DMS153 treated with DMSO at 0.1 percent for 48 hours (cell line): Measurements from ENCODE around the gene ABLIM1.

Experiments
- DNase-seq: peaks from one replicate; lab custom pipeline; 2025; ENCODE audit not compliant: unreplicated experiment; lab: John Stamatoyannopoulos, UW

Gene ABLIM1

DNA sequence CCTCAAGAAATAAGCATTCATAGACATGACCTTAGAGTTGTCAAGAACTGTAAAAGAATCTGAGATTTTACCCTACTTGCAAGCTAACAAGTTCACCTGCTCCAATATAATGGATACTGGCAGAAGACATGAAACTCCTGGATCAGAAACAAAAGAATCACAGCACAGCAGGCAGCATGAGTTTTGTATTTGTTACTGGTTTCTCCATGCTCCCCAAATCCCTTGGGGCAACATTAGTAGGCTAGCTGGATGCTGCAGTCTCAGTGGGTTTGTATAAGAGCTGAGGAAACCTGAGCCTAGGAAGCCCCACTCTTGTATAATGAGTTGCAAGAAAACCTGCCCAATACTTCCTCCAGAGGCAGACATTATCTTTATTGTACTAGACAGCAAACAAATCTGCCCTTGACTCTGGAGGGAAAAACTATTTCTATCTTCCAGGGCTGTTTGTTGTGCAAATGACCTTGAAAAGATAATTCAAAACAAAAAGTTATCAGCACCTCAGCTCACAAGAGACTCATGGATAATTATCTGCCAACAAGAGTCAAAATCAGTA, 64.8 kb downstream of the ABLIM1 start:
- no peak for DNase-seq

DNA sequence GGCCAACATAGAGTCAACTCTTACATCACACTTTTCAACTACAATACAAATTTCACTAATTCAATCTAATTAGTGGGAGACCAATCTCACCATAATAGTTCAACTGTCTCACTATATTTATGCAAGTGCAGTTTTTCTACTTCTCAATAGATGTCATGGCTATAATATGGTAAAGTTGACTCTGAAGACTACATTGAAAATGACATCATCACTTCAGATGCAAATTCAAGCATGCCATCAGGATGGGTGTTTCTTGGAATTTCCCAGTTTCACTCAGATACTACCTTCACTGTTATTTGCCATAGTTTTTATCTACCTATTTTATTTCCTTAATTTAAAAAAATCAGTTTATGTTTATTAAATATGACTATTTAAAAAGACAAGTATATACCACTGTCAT, 67.1 kb downstream of the ABLIM1 start:
- DNase-seq: no peak

DNA sequence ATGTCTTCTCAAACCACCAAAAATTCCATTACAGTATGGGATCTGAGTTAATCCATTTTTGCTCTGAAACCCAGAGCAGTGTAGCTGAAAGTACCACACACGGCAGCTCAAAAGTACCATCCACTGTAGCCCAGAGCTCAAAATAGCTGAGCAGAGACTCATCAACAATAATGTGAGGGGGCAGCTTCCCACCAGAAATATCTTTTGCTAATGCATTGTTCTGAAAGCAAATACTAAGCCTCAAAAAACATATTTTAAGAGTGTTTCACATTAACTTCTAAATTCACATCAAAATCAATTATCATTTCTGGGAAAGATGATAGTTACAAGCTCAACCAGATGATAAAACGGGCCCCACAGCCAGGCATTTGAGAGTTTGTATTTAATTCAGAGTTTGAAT, 73.7 kb downstream of the ABLIM1 start:
- no peak for DNase-seq

- DNase-seq: no peak
Measured at GRCh38 chr10:114581071-114581470, 77.0 kb downstream of the ABLIM1 start.

DNA sequence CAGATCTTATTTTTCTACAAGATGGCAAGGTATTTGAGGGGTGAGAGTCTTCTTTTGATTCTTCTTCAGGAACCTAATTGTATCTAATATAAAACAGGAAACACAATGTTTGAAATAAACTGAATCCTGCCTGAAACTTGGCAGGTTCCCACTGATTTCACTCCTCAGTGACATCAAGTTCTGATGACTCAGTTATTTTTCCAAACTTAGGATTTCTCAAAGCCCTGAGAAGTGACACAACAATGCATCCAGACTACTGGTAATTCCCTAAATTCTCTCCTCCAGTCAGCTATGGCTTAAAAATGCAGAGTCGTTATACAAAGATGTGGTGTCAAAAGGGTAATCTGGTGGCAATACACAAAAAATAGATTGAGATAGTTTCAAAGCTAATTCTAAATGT, 80.9 kb downstream of the ABLIM1 start:
- no peak for DNase-seq

GRCh38 chr10:114576716-114577115, 81.4 kb downstream of the ABLIM1 start:
- no peak for DNase-seq

DNA sequence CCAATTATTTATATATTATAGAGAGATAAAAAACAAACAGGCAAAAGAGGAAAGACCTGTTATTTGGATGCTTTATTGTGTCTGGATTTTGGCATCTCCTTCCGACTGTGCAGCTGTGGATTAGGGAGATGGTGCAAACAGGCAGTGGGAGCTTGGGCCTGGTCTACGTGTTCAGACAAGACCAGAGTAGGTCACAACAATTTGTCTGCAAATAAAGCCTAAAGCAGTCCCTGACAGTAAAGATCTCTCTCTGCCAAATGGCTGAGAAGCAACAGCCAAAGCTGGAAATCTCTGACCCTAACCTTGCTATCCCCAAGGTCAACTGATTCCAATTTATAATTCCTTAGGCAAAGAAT, 82.0 kb downstream of the ABLIM1 start:
- DNase-seq: peak; percentile 18

GRCh38 chr10:114575417-114576131, 82.5 kb downstream of the ABLIM1 start:
- no peak for DNase-seq

- DNase-seq: no peak
Measured at GRCh38 chr10:114573330-114574045, 84.6 kb downstream of the ABLIM1 start.

DNA sequence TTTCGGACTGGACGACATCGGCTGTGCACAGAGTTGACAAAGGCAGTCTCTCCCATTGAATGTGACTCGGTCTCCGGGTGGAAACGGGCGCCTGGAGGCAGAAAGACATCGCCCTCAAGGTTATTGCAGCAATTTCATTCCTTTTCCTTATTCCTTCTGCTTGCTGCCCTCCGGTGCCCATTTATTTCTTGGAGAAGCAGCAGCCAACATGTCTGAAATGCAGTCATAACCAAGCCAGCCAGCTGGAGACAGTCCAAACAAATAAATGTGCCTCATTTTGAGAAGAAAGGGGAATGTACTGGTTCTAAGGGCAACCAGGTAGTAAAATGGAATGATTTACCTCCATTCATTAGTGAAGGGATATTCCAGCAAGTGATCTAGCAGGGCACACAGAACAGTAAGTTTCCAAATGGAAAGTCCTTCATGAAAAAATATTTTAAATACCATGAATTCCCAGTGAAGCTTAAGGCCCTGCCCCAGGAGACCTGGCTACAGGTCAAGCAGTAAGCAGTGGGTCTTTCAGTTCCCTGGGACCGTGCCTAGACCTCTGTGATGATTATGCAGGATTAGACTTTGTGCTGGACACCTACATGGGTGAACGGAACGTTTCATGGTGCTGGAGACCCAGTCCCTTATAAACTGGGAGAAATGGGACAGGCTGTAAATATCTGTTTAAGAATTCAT, 86.6 kb downstream of the ABLIM1 start:
- no peak for DNase-seq

GRCh38 chr10:114566064-114566463, 92.0 kb downstream of the ABLIM1 start:
- no peak for DNase-seq

DNA sequence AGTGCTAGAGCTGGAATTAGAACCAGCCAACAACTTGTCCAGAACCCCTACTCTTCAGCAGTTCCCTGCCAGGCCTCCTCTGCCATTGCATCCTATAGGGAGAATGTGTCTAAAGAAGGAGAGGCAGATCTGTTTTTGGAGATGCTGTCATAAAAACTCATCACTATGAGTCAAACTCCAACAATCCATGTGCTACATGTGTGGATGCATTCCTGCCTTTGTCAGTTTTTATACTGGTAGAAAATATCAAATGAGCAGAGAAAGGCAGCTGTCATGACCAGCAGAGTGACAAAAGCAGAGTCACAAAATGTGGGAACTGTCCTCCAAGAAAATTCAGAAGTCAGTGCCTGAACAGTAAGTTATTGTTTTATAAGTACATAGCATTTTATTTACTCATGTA, 93.0 kb downstream of the ABLIM1 start:
- DNase-seq: no peak

GRCh38 chr10:114561008-114561523, 97.0 kb downstream of the ABLIM1 start:
- DNase-seq: no peak

DNA sequence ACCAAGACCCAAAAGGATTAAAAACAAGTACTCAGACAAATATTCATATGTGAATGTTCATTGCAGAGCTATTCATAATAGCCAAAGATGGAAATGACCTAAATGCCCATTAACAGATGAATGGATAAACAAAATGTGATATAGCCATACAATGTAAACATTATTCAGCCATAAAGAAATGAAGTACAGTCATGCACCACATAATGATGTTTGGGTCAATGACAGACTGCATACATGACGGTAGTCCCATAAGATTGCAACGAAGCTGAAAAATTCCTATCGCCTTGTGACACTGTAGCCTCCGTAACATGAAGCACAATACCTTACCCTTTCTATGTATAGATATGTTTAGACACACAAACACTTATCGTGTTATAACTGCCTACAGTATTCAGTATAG, 97.9 kb downstream of the ABLIM1 start:
- DNase-seq: no peak

DNA sequence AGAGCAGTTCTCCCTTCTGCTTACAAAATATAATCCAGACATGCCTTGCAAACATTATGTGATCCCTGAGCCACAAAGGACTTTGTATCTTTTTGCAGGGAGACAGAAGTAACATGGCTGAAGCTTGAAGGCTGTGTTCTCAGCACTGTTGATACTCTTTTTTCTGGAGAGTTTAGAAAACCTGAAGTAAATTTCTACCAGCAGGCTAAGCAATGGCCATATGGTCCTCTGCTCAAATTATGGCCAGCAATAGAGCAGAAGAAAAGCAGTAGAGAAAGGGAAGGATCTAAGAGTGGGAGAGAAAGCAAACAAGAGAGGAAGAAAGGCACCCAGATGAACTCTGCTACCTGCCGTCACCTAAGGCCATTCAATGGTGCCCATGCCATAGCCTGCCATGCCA, 98.4 kb downstream of the ABLIM1 start:
- no peak for DNase-seq

DNA sequence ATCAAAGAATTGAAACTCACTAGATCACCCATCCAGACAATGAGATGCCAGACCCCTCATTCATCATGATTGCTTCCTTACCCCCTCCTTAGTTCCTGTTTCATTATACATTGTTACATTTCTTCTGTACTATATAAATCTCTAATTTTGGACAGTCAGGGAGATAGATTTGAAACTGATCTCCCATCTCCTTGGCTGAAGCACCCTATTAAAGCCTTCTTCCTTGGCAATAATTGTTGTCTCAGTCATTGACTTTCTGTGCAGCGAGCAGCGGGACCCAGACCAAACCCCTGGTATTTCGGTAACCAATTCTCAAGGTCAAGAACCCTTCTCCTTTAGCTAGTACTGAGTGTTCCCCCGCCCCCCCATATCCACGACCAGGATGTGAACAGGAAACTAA, 100.2 kb downstream of the ABLIM1 start:
- no peak for DNase-seq

DNA sequence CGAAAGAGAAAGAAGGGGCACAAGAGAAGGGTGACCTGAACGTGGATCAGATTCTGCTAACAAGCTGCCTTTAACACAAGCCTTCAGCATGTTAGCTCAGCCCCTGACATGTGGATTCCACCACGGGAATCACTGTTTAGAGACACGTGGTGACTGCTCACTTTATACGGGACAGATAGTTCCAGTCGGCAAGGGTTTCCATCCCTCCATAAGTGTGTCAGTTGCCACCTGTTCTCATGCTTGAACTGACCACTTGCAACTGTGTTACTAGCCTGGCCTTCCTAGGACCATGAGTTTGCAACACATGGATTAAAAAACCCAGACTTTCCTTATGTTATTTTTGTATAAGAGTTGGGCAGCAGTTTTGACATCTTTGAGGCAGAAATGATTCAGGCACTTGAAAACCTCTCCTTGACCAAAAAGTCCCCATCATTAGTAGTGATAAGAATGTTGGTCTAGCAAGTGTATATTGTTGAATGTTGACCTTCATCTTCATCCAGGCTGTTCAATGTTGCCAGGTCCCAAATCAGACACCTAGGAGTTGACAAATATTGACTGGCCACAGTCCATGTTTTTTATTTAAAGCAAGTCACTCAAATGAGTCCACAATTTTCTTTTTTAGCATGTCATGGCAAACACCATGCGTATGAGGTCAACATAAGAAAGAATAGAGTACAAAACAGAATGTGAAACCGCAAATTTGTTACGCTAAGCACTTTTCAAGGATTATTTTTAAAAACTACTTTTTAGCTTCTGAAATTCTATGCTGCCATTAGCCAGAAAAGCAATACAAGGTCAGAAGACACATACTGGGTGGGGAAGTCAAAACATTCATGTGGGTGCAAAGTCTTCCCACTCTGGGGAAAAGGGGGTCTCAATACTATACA, 101.6 kb downstream of the ABLIM1 start:
- DNase-seq: no peak

GRCh38 chr10:114553436-114553835, 104.6 kb downstream of the ABLIM1 start:
- no peak for DNase-seq

DNA sequence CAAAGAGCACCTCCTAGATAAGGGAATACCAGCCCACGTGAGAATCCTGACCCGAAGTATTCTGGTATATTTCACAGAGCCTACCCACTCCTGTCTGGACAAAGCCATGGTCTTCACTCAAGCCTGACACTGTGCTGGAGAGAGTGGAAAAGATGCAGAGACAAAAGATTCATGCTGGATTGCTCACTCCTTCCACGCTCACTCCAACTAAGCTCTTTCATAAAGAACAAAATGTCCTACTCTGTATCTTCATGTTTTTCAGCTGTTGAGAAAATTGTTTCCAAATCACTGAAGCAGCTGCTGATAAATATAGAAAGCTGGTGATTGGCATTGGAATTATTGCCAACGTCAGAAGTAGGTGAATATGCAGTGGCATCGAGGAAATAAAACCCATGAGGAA, 106.0 kb downstream of the ABLIM1 start:
- no peak for DNase-seq

DNA sequence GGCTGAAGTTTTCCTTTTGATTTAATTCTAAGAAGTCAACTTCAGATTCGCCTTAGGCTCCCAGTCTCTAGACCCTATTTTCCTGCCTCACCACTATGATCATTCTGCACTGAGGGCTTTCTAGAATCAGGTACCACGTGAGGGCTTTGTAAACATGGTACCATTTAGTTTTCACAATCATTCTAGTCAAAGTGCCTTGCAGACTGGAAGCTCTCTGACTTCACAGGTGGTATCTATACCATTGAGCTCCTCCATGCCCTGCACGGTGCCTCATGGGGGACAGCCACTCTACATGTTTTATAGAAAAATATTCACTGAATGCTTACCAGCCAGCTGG, 106.5 kb downstream of the ABLIM1 start:
- no peak for DNase-seq
